NCI-H774 (cell line): ENCODE measurements around the gene SMIM45.

Source experiments
- DNase-seq: peaks from one replicate; lab custom pipeline; 2025; lab: John Stamatoyannopoulos, UW

SMIM45 gene

DNA sequence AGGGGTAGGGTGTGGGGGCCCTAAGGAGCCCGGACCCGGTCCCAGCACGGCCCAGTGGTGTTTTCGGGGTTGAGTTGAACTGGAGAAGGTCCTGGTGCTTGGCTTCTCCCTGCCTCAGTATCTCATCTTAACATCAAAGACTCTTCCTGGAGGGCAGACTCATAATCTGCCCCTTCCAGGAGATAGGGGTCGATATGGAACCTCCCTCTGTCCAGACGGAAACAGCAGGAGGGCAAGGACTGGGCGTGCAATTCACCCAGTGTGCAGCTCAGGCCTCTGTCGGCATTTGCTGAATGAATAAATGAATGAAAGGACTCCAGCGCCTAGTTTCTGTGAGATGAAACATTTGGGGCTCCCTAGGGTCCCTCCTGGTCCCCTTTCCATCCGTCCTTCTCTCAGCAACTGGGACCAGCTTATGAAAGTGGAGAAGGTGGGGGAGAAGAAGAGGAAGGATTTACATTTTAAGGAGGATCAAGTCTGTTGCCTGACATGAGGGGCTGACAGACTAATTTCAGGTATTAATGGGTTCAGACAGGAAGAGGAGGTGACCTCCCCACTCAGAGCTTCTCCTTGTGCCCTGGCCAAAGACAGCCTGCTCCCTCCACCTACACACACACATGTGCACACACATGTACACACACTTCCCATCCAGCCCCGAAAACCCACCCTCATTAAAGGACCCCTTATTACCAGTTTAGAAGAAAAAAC is 36.0 kb upstream of the SMIM45 start:
- DNase-seq = no peak

DNA sequence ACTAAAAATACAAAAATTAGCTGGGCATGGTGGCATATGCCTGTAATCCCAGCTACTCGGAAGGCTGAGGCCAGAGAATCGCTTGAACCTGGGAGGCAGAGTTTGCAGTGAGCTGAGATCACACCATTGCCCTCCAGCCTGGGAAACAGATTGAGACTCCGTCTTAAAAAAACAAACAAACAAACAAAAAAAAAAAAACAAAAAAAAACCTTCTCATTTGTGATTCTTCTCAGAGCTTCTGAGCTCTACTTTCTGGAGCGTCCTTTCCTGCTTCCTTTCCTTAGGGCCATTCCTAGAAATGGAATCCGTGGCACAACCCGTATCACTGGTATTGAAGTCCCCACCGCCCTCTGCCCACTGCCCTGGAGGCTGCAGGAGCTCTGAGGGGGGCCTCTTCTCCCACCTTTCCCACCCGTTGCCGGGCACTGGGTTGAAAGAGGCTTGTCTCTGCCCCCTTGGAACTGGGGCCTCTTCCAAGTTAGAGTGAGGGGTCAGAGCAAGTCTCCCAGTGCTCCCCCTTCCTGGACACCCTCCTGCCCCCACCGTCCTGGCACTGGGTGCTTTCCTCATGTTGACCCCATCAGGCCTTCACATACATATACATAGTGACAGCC is 35.1 kb upstream of the SMIM45 start:
- DNase-seq = no peak

DNA sequence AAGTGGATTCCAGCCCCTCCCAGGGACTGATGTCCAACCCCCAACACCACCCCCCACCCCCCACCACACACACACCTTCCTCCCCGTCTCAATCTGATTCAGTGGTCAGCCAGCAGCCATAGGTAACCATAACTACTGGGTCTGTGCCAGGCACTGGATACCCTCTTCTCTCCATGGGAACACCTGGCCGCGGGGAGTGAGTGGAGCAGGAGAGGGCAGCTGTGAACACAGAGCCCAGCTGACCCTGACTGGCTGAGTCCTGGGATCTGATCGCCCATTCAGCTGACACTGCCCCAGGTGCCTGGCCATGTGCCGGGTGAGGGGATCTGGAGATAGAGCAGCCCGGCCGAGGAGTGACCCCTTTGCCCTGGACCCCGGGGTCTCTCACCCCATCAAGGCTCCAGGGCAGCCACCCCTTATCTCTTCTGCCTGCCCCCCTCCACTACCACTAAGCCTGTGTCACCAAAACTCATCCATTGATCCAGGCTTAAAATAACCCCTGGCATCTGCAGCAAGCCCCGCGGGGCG is 34.5 kb upstream of the SMIM45 start:
- peak; percentile 72 for DNase-seq

DNA sequence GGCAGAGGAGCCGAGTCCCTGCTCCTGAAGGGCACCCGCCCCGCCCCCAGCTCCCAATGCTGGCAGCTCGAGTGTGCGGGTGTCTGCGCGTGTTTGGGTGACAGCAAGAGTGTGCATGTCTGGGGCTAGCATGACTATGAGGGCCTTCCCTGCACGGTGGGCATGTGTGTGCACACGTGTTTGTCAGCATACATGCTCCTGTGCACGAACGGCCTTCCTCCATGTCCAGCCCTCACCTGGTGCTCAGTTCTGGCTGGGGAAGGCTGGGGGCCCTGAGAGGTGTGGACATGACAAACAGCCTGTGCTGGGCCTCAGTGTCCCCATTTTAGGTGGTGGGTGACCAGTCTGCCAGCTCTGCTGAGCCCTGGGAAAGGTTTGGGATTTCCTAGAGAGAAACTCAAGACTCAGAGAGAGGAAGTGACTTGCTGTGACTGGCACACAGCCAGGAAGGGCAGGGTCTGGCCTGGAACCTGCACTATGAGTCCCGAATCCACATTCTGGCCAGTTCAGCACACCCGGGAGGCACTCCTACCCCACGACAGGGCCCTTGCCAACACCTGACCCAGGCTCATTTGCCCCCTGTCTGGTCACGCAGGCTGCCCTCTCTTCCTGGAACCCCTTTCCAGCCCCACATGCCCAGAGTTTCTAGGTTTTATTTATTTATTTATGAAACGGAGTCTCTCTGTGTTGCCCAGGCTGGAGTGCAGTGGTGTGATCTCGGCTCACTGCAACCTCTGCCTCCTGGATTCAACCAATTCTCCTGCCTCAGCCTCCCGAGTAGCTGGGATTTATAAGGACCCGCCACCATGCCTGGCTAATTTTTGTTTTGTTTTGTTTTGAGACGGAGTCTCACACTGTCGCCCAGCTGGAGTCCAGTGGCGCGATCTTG is 33.8 kb upstream of the SMIM45 start:
- DNase-seq = no peak

DNA sequence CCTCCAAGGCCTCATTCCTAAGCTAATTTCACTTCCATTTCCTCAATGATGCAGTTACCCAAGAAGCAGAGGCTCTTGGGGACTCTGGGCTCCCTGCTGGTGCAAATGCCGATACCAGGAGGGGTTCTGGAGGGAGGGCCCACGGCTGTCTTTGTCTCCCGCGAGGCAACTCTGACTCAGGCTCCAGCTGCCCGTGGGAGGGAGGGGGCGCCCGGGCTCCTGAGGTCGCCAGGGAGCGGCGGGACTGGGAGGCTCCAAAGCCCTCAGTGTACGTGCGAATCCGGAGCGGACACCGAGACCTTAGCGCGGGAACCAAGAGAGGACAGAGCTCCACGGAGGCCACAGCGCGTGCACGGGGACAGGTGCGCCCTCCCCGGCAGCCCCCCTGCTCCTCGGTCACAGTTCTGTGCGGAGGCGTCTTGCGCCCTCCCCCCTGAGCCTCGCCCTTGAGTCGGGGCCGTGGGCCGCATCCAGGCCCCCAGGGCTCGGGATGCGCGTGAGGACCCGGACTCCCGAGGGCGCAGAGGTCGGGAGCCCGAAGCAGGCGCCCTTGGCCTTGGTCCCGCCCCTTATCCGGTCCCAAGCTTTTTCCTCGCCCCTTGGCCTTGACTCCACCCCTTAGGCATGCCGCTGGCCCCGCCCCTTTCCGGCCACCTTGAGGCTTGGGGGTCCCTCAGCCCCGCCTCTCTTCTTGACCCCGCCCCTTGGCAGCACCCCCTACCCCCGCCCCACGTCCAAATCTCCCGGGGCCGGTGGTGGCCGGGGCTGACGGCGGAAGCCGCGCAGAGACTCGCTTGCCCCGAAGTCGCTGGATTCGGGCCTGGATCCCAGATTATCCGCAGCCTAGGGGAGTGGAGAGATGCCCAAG is 32.4 kb upstream of the SMIM45 start:
- no peak for DNase-seq

DNA sequence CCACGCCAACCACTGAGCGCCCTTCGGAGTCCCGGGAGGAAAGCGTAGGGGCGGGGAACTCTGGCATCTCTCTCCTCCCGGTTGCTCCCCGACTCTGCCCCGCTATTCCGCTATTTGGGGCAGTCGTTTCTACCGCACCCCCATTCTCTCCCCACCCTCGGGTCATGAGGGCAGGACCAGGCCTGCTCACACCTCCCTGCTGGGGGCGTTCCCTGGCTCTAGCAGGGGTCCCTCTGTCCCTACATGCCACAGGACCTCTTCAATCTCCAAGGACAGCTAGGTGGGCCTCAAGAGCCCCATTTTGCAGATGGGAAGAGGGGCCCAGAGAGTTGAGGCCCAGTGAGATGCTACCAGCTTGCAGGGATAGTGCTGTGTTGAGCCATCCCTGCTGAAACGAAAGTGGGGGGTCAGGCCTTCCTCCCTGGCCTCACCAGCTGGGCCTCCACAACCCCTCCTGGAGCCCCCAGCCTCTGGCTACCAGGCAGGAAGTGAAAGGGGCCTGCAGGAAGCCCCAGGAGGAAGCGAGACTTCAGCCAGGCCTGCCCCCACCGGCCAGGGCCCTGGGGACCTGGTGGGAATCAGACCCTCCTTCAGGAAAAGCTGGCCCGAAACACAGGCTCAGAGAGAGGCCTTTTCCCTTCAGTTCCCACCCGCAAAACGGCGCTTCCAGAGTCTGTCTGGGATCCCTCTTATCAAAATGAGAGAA is 31.5 kb upstream of the SMIM45 start:
- no peak for DNase-seq

DNA sequence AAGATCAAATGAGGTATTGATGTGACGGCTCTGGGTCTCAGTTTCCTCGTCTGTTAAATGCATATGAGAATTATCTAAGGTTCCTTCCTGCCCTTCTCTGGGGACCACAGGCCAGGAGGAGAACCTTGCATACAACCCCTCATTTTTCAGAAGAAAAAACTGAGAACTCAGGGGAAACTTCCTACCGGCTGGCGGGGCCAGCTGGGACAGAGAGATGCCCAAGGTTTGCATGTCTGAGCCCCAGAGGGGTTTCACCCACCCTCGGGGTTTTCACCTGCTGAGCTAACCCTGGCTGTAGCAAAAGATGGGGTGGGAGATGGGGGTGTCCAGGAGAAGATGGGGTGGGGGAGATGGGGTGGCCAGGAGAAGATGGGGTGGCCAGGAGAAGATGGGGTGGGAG is 29.6 kb upstream of the SMIM45 start:
- no peak for DNase-seq

DNA sequence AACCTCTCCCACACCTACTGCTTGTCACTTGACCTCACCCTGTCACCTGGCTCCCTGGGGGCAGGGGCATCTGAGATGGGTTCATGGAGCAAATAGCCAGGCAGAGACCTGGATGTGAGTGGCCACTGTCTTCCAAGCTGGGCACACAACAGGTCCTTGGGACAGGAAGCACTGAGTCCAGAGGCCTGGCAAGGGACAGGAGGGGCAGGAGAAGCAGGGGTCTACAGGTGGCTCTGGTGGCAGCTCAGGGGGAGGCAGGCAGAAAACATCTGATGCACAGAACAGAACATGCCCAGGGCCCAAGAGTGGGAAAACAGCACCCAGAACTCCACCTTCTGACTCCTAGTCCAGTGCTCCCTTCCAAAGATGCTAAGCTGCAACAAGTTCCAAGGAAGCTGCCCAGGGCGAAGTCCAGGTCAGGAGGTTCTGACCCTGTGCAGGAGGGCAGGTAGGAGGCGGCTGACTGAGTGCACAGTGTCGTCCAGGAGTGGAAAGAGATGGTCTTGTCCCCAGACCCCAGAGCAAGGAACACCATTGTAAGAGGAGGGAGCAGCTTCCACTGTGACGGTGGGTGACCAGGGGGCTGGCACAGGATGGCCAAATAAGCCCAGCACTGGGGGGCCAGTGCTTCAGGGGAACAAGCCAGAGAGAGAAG is 28.9 kb upstream of the SMIM45 start:
- DNase-seq = no peak

DNA sequence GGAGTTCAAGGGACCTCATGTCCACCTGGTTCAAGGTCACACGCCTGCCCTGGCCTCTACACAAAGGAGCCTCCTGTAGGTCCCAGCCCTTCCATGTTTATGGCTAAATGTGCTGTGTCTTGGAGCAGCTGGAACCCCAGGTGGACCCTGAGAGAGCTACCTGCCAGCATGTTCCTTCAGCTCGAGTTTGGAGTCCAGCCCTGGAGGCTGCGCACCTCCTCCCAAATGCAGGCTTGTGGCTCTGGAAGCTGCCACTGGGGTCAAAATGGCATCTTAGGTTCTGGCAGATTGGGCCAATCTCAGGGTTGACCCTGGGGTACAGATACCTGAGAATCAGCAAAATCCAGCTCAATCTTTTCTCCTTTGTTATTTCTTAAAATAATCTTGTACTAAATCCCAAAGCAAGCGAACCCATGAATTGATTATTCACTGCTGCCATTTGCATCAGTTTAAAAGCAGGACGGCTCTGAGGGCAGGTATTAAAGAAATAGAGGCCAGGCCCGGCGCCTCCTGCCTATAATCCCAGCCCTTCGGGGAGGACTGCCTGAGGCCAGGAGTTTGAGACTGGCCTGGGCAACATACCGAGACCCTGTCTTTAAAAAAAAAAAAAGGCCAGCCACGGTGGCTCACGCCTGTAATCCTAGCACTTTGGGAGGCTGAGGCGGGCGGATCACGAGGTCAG is 28.2 kb upstream of the SMIM45 start:
- DNase-seq = no peak

DNA sequence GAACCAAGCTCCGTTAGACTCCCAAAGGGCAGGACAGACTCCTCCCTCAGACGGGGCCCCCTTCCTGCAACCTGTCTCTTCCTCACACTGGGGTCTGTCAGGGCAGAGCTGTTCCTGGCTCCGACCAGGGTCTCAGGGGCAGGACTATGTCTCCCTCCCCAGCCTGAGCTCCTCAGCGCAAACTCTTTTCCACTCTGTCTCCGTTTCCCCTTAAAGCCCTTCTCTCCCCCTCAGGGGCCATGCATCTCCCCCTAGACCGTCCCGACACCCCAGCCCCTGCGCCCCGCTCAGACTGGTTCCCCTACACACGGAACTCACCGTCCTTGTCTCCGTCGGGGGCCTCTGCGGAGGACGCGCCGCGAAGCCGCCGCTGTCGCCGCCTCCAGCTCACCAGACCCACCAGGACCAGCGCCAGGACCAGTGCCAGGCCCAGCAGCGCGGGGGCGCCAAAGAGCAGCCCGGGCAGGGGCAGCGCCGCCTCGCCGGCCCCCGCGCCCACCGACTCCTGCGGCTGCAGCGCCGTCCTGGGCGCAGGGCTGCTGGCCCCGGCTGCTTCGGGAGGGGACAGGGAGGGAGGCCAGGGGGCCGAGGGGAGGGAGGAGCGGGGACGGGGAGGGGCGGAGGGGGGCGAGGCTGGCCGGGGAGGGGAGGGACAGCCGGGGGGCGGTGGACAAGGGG is 26.0 kb upstream of the SMIM45 start:
- DNase-seq = peak; percentile 26

DNA sequence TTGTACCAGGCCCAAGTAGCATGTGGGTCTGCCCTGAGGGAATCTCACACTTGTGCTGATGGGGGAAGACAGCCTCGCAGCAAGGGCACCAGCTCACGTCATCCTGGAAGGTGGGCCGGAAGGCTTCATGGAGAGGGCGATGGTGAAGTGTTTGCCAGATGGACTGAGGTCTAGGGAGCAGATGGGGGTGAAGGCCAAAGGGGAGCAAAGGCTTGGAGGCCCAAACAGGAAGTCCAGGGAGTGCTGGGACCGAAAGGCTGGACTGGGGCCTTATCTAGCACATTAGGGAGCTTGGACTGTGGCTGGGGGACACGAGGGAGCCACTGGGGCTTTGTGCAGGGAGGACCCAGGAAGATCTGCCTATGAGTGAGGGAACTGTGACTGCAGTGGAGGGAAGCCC is 24.1 kb upstream of the SMIM45 start:
- DNase-seq = no peak

DNA sequence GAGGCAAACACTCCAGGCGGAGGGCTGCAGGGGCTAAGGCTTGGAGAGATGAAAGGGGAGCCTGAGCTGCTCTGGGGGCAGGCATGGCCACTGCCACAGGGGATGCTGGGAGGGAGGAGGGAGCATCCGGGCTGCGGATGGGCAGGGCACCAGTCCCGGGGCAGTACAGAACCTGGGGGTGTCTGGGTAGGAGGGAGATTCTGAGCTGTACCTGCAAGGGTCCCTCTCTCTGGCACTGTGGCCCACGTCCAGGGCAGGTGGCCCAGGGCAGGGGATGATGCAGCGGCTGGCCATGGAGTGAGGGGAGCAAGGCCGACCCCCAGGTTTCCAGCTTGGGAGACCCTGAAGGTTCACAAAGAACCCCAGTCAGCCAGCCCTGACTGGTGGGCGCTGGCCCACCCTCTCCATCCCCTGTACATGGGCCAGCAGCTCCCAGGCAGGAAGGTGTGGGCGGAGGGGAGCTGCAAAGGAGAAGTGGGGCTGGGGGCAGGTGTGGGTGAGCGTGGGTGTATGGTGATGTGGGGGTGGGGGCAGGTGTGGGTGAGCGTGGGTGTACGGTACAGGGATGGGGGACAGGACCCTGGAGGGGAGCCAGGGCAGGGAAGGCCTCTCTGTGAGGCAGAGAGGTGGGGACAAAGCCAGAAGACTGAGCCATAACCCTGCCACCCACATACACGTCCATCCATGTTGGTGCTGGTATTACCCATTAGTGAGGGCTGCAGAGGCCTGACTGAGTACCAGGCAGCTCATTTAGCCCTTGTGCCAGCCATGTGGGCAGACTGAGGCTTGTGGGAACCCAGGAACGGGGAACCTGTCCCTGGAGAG is 23.1 kb upstream of the SMIM45 start:
- DNase-seq = no peak

DNA sequence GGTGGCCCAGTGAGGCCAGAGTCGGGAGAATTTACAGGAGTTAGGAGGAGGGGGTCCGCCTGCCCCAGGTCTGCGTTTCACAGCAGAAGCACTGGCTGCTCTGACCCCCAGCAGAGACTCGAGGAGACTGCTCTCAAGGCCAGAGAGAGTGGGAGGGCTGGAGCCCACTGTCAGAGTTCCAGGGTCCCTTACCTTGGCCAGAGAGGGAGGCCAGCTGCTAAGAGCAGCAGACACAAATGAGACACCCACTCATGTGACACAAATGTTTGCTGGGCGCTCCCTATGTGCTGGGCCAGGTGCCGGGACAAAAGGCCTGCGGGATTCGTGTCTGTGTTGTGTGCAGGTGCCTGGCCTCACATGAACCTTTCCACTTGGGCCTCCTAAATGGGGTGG is 22.5 kb upstream of the SMIM45 start:
- peak; percentile 62 for DNase-seq

DNA sequence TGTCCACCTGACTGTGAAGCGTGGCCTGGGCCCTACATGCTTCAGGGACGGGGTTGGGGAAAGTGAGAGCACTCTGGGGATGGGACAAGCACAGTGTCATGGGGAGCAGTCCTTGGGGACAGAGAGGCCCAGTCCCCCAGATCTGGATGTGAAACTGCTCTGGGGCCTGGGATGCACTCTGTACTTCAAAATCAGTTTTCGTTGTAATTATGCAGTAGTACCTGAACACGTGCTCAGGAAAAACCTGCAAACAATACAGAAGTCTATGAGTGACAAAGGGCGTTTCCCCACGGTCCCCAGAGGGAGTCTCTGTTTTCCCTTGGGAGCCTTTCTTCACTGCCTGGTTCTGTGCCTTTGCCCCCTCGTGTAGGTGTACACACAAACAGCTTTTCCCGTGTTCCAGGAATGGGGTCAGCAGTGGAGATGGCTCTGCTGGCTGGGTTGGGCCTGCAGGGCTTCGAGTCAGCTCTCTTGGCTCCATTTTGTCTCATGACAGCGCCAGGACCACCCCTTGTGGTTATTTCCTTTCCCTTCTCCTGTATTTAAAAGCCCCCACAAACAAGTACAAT is 20.2 kb upstream of the SMIM45 start:
- DNase-seq = no peak

DNA sequence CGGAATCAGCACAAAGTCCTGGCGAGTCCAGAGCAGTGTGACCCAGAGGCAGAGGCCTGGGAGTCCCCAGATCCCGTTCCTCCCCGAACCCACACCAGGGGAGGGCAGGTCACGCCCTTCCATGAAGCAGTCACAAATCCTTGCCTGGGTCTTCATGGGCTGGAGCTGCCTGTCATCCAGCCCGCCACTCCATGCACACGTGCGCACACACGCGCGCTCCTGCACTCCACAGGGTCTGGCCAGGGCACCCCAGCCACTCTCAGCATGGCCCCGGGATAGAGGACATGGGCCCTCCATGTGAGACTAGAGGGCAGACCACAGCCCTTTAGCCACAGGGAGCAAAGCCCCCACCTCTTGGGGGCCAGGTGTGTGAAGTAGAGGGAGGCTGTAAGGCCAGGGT is 19.6 kb upstream of the SMIM45 start:
- DNase-seq = no peak

DNA sequence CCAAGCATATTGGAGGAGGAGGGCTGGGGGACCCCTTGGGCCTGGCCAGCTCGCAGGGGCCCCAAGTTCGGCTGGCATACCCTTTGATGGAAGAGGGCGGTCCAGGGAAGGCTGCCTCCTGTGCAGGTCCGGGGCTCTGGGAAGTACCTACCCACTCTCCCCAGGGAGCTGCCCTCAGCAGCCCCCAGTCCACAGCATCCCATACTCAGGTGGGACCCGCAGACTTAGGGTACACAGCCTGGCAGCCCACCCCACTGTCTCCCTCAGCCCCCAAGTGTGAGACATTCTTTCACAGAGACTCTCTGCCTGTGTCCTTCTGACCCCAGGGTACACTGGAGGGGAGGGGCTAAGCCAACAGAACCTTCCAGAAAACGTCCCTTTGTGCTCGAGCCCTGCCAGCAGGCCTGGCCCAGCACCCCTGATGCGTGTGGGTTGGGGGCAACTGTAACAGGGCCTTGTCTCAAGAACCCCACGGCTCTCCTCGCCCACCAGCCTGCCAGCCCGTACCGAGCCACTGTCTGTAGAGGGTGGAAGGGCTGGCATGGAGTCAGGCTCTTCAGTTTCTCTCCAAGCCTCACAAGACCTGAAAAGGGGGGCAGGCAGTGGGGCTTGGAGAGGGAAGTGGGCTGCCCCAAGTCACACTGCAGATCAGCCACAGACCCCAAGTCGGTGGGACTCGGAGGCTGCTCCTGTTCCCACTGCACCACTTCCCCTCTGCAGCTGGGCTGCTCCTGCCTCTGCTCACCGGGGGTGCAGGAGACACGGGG is 18.4 kb upstream of the SMIM45 start:
- DNase-seq = no peak

DNA sequence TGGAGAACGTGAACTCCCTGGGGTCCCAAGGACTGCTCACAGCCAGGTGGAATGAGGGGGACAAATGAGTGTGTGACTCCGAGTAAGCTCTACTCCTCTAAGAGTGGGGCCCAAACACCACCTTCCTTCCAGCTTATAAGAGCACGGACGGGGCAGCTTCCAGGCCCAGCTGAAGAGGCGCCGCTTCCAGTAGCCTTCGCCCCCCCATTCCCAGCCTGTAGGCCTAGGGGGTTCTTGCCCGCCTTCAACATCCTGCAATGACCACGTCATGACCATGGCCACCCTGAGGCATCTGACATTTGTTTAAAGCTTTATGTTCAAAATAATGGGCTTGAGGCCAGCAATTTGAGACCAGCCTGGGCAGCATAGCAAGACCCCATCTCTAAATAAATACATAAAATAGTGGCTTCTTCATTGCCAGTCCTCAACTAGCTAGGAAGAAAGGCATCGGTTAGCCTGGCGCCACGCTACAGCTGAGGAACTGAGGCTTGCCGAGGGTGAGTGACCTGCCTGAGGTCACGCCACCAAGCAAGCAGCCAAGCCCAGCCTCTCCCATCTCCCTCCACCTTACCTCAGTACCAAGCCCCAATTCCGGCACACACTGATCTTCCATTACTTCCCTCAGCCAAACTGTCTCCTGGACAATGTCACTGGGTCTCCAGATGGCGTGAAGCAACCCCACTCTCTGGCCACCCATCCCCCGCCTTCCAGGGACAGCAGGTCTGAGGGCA is 17.5 kb upstream of the SMIM45 start:
- no peak for DNase-seq
